ENCODE measurements around the gene EVX2. TPM values are rescaled to one million over a fixed set of nuclear protein-coding genes. Genes with fewer than 3 reads are reported as not detected.
A peak's percentile ranks its signal among the peaks of the same experiment; 100 is the strongest.

EVX2 gene
- total RNA-seq, 1 donor from 2014 or later, result not detected

- DNase-seq (ENCODE audit: extremely low spot score, unreplicated experiment), result no peak
- Mint-ChIP-seq H3K36me3 (ENCODE audit: unreplicated experiment) (no peaks in the 10 kb centered on the region), H3K27ac (ENCODE audit: unreplicated experiment) (no peak overlapping the region), H3K4me3 (ENCODE audit: unreplicated experiment) (peak overlapping the region; percentile 36), H3K27me3 (ENCODE audit: unreplicated experiment) (peaks cover 89% of the 10 kb centered on the region), H3K4me1 (ENCODE audit: unreplicated experiment) (peaks cover 35% of the 10 kb centered on the region), H3K9me3 (ENCODE audit: unreplicated experiment) (no peaks in the 10 kb centered on the region)
- TF ChIP-seq CTCF (IDR thresholded peaks at IDR 0.05), result no peak
Measured at GRCh38 chr2:176093898-176094249, 10.1 kb upstream of the EVX2 start.

DNA sequence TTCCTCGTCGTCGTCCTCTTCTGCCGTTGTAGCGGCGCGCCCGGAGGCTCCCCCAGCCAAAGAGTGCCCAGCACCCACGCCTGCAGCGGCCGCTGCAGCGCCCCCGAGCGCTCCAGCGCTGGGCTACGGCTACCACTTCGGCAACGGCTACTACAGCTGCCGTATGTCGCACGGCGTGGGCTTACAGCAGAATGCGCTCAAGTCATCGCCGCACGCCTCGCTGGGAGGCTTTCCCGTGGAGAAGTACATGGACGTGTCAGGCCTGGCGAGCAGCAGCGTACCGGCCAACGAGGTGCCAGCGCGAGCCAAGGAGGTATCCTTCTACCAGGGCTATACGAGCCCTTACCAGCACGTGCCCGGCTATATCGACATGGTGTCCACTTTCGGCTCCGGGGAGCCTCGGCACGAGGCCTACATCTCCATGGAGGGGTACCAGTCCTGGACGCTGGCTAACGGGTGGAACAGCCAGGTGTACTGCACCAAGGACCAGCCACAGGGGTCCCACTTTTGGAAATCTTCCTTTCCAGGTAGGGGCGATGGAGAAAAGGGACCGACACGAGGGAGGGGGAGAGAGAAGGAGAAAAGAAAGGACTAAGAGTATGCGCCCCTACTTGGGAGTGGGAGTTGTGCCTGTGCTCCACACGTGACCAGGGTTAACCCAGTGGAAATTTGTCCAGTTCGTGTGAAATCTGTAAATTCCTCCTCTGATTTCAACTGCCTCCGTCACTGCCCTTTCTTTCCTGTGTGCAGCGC is 9.6 kb upstream of the EVX2 start:
- Mint-ChIP-seq H3K27ac (ENCODE audit: unreplicated experiment) (no peak overlapping the region), H3K27me3 (ENCODE audit: unreplicated experiment) (peaks cover 91% of the 10 kb centered on the region), H3K36me3 (ENCODE audit: unreplicated experiment) (no peaks in the 10 kb centered on the region), H3K4me1 (ENCODE audit: unreplicated experiment) (peaks cover 35% of the 10 kb centered on the region), H3K9me3 (ENCODE audit: unreplicated experiment) (no peaks in the 10 kb centered on the region), H3K4me3 (ENCODE audit: unreplicated experiment) (peak overlapping the region; percentile 51)
- TF ChIP-seq CTCF (IDR thresholded peaks at IDR 0.05), result no peak
- DNase-seq (ENCODE audit: extremely low spot score, unreplicated experiment), result peak; percentile 72

GRCh38 chr2:176092270-176093144 is 8.7 kb upstream of the EVX2 start, which contains the start of gene HOXD13:
Gene HOXD13 (plus strand): TSS chr2:176092721. CDS start chr2:176092891, 170 bp downstream.
- no peak within 1 kb of the TSS for H3K27ac Mint-ChIP-seq (ENCODE audit: unreplicated experiment)
- H3K4me1 Mint-ChIP-seq (ENCODE audit: unreplicated experiment), result peaks cover 34% of the 10 kb centered on the region
- H3K9me3 Mint-ChIP-seq (ENCODE audit: unreplicated experiment), result no peaks in the 10 kb centered on the region
- peak within 1 kb of the TSS; percentile 58 for H3K4me3 Mint-ChIP-seq (ENCODE audit: unreplicated experiment)
- H3K27me3 Mint-ChIP-seq (ENCODE audit: unreplicated experiment), result peaks cover 91% of the 10 kb centered on the region
- no peaks in the 10 kb centered on the region for H3K36me3 Mint-ChIP-seq (ENCODE audit: unreplicated experiment)
- TF ChIP-seq CTCF (IDR thresholded peaks at IDR 0.05), result no peak
- DNase-seq (ENCODE audit: extremely low spot score, unreplicated experiment), result peak; percentile 82

DNA sequence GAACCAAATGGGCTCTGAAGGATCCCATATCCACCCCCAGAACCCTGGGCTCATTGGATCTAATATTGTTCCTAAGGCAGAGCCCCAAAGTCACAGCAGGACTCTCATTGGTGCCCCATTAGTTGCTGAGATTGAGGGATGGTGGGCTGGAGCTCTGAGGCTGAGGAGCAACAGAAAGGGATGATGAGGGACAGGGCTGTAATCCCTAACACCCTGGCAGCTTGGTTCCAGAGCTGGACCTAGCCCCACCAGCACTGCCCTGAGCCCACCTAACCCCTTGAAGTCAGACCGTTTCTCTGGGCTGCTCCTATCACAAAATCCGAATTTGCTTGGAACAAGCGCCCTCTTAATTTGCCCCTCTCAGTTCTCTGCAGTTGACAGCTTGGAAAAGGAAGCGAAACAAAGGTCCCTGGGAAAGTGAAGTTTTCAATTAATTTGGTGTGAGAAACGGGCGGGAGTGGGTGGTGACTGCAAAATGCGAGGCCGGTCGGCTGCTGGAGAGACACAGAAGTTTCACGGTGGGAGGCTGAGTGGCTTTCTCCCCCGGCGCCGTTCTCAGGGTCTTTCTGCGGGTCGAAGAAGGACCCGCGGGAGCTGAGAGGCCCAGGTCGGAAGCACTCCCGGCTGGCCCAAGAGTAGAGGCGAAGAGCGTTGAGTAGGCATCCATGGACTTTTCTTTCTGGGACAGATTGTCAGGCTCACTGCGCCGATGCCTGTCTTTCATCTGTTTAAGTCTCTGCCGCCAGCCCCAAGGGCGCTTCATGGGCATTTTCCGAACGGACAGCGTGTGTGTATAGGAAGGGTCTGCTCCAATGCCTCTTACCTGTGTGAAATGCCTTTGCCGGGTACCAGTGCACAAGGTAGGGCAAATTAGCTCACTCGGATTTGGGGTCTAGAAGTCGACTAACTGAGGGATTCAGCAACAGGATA is 7.8 kb upstream of the EVX2 start:
- H3K4me1 Mint-ChIP-seq (ENCODE audit: unreplicated experiment), result peaks cover 27% of the 10 kb centered on the region
- DNase-seq (ENCODE audit: extremely low spot score, unreplicated experiment), result peak; percentile 57
- no peak for TF ChIP-seq CTCF (IDR thresholded peaks at IDR 0.05)
- H3K36me3 Mint-ChIP-seq (ENCODE audit: unreplicated experiment), result no peaks in the 10 kb centered on the region
- peaks cover 92% of the 10 kb centered on the region for H3K27me3 Mint-ChIP-seq (ENCODE audit: unreplicated experiment)
- H3K9me3 Mint-ChIP-seq (ENCODE audit: unreplicated experiment), result no peaks in the 10 kb centered on the region
- H3K27ac Mint-ChIP-seq (ENCODE audit: unreplicated experiment), result no peak overlapping the region
- H3K4me3 Mint-ChIP-seq (ENCODE audit: unreplicated experiment), result peak overlapping the region; percentile 58

All from osteocyte (in vitro differentiated cells).